Globus pallidus (tissue), 1 donor: ENCODE measurements around the gene ZNF493.

Source experiments
- DNase-seq: peaks from one replicate; pipeline ENCODE4 v3.0.0-alpha.2; 2015; ENCODE audit warnings: low spot score

Gene ZNF493

DNA sequence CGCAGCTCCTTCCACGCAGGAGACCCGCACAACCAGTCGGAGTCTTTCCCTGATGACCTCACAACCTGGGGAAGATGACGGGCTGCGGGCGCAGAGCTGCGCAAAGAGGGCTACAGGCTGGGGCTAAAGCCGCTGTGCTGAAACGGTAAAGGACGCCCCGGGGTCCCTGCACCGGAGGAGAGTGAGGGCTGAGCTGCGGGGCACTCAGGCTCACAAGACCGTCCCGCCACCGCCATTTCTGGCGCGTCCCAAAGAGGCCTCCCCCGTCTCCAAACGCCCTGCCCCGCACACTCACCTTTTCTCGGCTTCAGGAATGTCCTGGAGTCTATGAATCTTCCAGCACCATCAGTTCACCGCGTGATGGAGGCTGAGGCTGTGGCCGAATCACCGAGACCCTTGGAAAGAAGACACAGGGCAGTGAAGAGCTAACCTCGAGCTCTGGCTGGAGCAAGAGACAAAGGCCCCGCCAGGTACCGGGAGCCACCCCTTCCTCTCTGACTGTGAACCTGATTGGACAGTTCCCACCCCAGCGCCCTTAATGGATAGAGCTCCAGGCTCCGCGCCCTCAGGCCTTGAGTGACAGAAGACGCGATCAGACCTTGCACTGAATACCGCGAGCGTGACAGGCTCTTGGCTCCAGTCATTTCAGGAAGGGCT is 66.6 kb downstream of the ZNF493 start:
- DNase-seq: no peak

DNA sequence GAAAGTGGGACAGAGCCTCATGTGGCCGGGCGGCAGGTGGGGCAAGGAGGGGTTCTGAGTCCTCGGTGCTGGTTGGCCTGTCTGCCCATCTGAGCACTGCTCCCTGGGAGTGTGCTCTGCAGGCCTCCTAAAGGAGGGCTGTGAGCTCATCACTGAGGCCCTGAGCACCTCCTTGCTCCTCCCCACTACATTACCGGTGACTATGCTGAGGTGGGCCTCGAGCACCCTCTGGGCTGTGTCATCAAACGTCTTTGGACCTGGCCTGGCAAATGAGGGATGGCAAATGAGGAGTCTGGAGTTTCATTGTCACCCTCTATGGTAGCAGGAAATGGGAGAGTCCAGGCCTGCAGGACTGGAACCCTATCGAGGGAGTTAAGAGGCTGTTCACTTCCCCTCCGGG is 69.7 kb downstream of the ZNF493 start:
- DNase-seq: no peak

DNA sequence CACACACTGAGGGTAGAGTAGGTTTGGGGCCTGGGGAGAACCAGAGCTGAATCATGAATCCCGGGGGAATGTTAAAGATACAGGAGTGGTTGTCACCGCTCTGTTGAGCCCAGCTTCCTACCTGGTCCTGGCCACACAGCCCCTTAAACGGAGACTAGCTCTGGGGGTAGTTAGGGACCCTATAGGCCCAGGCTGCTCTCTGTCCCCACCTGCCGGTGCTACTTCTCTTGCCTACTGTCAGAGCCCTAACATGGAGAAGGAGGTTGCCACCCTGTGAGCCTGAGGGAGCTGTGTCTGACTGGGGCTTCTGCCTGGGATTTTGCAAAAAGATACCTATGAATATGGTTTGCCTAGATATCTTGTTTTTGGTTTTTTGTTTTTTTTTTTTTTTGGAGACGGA is 71.9 kb downstream of the ZNF493 start:
- no peak for DNase-seq

DNA sequence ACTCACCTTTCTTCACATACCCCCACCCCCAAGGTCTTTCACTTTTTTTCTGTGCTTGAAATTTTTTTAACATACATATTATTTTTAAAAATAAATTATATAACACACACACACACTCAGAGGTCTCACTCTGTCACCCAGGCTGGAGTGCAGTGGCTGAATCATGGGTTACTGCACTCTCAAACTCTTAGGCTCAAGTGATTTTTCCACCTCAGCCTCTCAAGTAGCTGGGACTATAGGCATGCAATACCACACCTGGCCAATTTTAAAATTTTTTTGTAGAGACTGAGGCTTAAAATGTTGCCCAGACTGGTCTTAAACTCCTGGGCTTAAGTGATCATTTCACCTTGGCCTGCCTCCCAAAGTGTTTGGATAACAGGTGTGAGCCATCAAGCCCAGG is 75.6 kb downstream of the ZNF493 start:
- no peak for DNase-seq

DNA sequence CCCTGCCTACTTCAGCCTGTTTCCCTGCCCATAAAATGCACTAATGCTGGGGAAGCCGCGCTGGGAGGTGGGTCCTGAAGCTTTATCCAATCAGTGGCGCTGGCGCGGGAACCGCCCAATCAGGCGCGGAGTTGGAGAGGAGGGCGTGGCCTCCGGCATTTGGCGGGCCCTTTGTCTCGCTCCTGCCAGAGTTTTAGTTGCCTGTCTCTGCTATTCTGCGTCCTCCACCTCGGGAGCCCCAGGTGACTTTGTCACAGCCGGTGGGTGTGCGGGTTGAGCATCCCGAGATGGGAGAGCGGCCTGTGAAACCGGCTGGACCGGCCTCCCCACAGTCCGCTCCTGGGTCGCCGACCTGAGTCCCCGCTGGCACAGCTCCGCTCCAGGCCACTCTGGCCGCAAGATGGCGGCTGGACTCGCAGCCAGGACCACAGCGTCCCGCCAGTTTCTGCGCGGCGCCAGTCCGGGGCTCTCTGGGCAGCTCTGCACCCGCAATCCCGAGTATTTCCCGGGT is 77.8 kb downstream of the ZNF493 start:
- DNase-seq: peak; percentile 49
